Measurements from ENCODE around the gene CDKL1. TPM values are rescaled to one million over a fixed set of nuclear protein-coding genes. Genes with fewer than 3 reads are reported as not detected.

The CDKL1 gene
- polyA plus RNA-seq, 3 donors = 1.2 to 2.5 (median 1.3) TPM

DNA sequence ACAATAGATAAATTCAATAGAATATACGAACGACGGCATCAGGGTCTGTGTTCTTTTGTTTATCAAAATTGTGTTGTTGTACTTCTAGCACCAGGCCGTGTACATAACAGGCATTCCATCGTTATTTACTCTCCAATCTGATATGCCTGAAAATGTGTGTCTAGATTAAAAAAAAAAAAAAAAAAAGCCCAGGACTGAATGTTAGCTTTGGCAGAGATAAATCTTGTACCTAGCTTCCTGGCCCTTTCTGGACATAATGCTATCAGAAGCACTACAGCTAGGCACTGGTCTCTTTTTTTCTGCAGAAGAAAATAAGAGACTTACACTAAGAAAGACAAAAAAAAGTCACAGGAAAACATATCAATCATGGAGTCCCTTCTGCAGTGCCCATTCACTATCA, 37.0 kb downstream of the CDKL1 start:
- H3K36me3 Mint-ChIP-seq = peaks cover 30 to 34% of the 10 kb centered on the region in 2 donors
- H3K79me2 ChIP-seq (ENCODE audit: insufficient read depth, low read length) = no peaks in the 10 kb centered on the region
- H3K4me2 ChIP-seq (replicated peaks; ENCODE audit: extremely low read depth, low read length, poor library complexity, severe bottlenecking) = no peak overlapping the region
- H3K27me3 ChIP-seq (ENCODE audit: control insufficient read depth in 2 of 2, insufficient read depth in 2 of 2, low read length in 2 of 2) = no peaks in the 10 kb centered on the region
- H3K27ac Mint-ChIP-seq = no peak overlapping the region
- peaks cover 18% of the 10 kb centered on the region for H3K4me1 Mint-ChIP-seq
- peaks cover 13 to 15% of the 10 kb centered on the region in 2 donors for H3K4me1 ChIP-seq (ENCODE audit: control insufficient read depth in 1 of 2, insufficient read depth in 2 of 2, low read length in 2 of 2)
- no peak overlapping the region for H3K4me3 ChIP-seq (replicated peaks in 1 of 3; ENCODE audit: low read depth in 2 of 3, low read length in 3 of 3)
- H4K20me1 ChIP-seq (ENCODE audit: insufficient read depth, low read length) = no peaks in the 10 kb centered on the region
- no CpG with 5 or more reads among the region's 5 CpGs for WGBS (ENCODE audit: insufficient coverage)
- no peak for TF ChIP-seq CTCF (IDR thresholded peaks at IDR 0.05)
- H3K4me3 Mint-ChIP-seq = no peak overlapping the region
- no peak for DNase-seq
- no peak overlapping the region for H3K9ac ChIP-seq (ENCODE audit: insufficient read depth, low read length, poor library complexity, severe bottlenecking)
- H2AFZ ChIP-seq (ENCODE audit: insufficient read depth, low read depth, low read length, poor library complexity, severe bottlenecking) = no peak overlapping the region
- H3K9me3 ChIP-seq (replicated peaks in 1 of 2; ENCODE audit: control insufficient read depth in 1 of 2, insufficient read depth in 1 of 2, low read length in 2 of 2) = no peaks in the 10 kb centered on the region
- intact Hi-C loops (cut with micrococcal nuclease) = no loop called here
- H3K9me3 Mint-ChIP-seq = peaks cover 0 to 9% (median 6%) of the 10 kb centered on the region in 7 donors
- peaks cover 0 to 30% of the 10 kb centered on the region in 2 donors for H3K36me3 ChIP-seq (replicated peaks in 1 of 2; ENCODE audit: control insufficient read depth in 1 of 2, insufficient read depth in 2 of 2, low read length in 2 of 2)
- H3K27ac ChIP-seq (ENCODE audit: low read depth in 1 of 2, low read length in 2 of 2) = no peak overlapping the region
- peaks cover 0 to 2% (median 0%) of the 10 kb centered on the region in 3 donors for H3K27me3 Mint-ChIP-seq (ENCODE audit: low read depth in 3 of 3)

DNA sequence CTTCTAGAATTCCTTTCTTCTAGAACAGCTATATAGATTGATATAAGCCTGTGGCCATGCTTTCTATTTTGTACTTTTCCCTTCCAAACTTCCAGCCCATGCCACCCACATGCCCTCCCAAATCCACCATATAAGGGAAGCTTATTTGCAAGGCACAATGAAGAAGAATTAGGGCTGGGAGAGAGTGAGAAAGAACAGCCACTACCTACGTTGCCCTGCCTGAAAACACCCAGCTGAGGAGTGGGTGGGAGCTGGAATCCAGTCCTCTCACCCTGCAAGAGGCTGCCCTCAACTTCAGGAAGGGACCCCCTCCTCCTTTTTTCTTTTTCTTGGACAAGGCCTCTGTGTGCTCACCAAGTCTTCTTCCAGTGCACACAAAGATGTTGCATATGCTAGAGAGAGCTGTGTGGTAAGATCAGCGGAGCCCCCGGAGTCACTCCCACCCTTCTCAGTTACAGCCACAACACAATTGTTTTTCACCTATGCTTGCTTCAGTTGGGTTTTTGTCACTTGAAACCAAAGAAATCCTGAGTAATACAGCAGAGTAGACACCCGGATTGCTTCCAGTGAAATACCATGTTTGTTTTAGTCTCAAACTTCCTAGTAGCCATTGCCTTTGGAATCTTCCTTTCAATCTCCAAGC, 38.8 kb downstream of the CDKL1 start:
- H3K4me3 Mint-ChIP-seq = no peak overlapping the region
- H3K9me3 ChIP-seq (replicated peaks in 1 of 2; ENCODE audit: control insufficient read depth in 1 of 2, insufficient read depth in 1 of 2, low read length in 2 of 2) = no peaks in the 10 kb centered on the region
- H3K79me2 ChIP-seq (ENCODE audit: insufficient read depth, low read length) = no peaks in the 10 kb centered on the region
- H3K9me3 Mint-ChIP-seq = peaks cover 0 to 9% (median 6%) of the 10 kb centered on the region in 7 donors
- H3K36me3 ChIP-seq (replicated peaks in 1 of 2; ENCODE audit: control insufficient read depth in 1 of 2, insufficient read depth in 2 of 2, low read length in 2 of 2) = peaks cover 0 to 30% of the 10 kb centered on the region in 2 donors
- H3K4me2 ChIP-seq (replicated peaks; ENCODE audit: extremely low read depth, low read length, poor library complexity, severe bottlenecking) = no peak overlapping the region
- H3K9ac ChIP-seq (ENCODE audit: insufficient read depth, low read length, poor library complexity, severe bottlenecking) = no peak overlapping the region
- no peaks in the 10 kb centered on the region for H4K20me1 ChIP-seq (ENCODE audit: insufficient read depth, low read length)
- H3K27ac ChIP-seq (ENCODE audit: low read depth in 1 of 2, low read length in 2 of 2) = no peak overlapping the region
- peaks cover 30 to 41% of the 10 kb centered on the region in 2 donors for H3K36me3 Mint-ChIP-seq
- H3K4me3 ChIP-seq (replicated peaks in 1 of 3; ENCODE audit: low read depth in 2 of 3, low read length in 3 of 3) = no peak overlapping the region
- peaks cover 5% of the 10 kb centered on the region for H3K4me1 Mint-ChIP-seq
- intact Hi-C loops (cut with micrococcal nuclease) = no loop called here
- no peak for TF ChIP-seq CTCF (IDR thresholded peaks at IDR 0.05)
- H3K27ac Mint-ChIP-seq = no peak overlapping the region
- no peaks in the 10 kb centered on the region for H3K27me3 ChIP-seq (ENCODE audit: control insufficient read depth in 2 of 2, insufficient read depth in 2 of 2, low read length in 2 of 2)
- 100% methylated on average over 2 of the region's 4 CpGs for WGBS (ENCODE audit: insufficient coverage)
- no peaks in the 10 kb centered on the region for H3K27me3 Mint-ChIP-seq (ENCODE audit: low read depth in 3 of 3)
- peaks cover 2 to 3% of the 10 kb centered on the region in 2 donors for H3K4me1 ChIP-seq (ENCODE audit: control insufficient read depth in 1 of 2, insufficient read depth in 2 of 2, low read length in 2 of 2)
- no peak for DNase-seq
- no peak overlapping the region for H2AFZ ChIP-seq (ENCODE audit: insufficient read depth, low read depth, low read length, poor library complexity, severe bottlenecking)
